HepG2 (cell line): ENCODE measurements around the gene SNRNP25.

ENCODE experiments used
- CHD2 ChIP-seq: IDR thresholded peaks from 2 replicates; pipeline ENCODE4 v1.6.1; 2011; ENCODE audit warnings: low read depth, low read length, improper control_type of control experiment
- EZH2 ChIP-seq: conservative IDR thresholded peaks from 2 replicates; pipeline ENCODE4 v1.6.1; 2012; ENCODE audit warnings: mild to moderate bottlenecking, low read depth, low read length, moderate library complexity
- NFRKB ChIP-seq: fragments of 450-650 bp; IDR thresholded peaks from 2 replicates; pipeline ENCODE4 v1.6.1; 2017
- POLR2A ChIP-seq, 2 experiments: IDR thresholded peaks; 2 replicates each; pipeline ENCODE4 v1.6.1; 2011; ENCODE audit warnings: low read depth in 2 of 2, low read length in 2 of 2, mild to moderate bottlenecking in 1 of 2, moderate library complexity in 1 of 2; ENCODE audit not compliant: insufficient read depth in 1 of 2
- ZNF235 ChIP-seq: sonication (generic); formaldehyde crosslinking; IDR thresholded peaks from 2 replicates; pipeline ENCODE4 v1.8.1; 2023; ENCODE audit warnings: mild to moderate bottlenecking, missing genetic modification reagents, borderline replicate concordance
- TF ChIP-seq, protein P1 (sequence below): sonication (generic); formaldehyde crosslinking; IDR thresholded peaks from 2 replicates; pipeline ENCODE4 v1.8.0; 2022; ENCODE audit warnings: missing genetic modification reagents, mild to moderate bottlenecking, borderline replicate concordance
- TF ChIP-seq, protein P2 (sequence below): sonication (generic); formaldehyde crosslinking; conservative IDR thresholded peaks from 2 replicates; pipeline ENCODE4 v1.8.1; 2023; ENCODE audit warnings: missing genetic modification reagents
- TF ChIP-seq, protein P3 (sequence below): IDR thresholded peaks from 2 replicates; pipeline ENCODE4 v1.6.1; 2016; ENCODE audit warnings: control low read depth

- TF ChIP-seq, protein P1, sequence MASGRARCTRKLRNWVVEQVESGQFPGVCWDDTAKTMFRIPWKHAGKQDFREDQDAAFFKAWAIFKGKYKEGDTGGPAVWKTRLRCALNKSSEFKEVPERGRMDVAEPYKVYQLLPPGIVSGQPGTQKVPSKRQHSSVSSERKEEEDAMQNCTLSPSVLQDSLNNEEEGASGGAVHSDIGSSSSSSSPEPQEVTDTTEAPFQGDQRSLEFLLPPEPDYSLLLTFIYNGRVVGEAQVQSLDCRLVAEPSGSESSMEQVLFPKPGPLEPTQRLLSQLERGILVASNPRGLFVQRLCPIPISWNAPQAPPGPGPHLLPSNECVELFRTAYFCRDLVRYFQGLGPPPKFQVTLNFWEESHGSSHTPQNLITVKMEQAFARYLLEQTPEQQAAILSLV, result no peak
- TF ChIP-seq NFRKB (no peak), EZH2 (no peak), ZNF235 (no peak), POLR2A (IDR thresholded peaks at IDR 0.05; ENCODE audit: insufficient read depth in 1 of 2, low read depth in 2 of 2, low read length in 2 of 2) (no peak; a peak in 1 of 4 replicates), CHD2 (no peak)
- TF ChIP-seq, protein P2, sequence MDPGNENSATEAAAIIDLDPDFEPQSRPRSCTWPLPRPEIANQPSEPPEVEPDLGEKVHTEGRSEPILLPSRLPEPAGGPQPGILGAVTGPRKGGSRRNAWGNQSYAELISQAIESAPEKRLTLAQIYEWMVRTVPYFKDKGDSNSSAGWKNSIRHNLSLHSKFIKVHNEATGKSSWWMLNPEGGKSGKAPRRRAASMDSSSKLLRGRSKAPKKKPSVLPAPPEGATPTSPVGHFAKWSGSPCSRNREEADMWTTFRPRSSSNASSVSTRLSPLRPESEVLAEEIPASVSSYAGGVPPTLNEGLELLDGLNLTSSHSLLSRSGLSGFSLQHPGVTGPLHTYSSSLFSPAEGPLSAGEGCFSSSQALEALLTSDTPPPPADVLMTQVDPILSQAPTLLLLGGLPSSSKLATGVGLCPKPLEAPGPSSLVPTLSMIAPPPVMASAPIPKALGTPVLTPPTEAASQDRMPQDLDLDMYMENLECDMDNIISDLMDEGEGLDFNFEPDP (CRISPR knock-in tag), result no peak
- TF ChIP-seq, protein P3, sequence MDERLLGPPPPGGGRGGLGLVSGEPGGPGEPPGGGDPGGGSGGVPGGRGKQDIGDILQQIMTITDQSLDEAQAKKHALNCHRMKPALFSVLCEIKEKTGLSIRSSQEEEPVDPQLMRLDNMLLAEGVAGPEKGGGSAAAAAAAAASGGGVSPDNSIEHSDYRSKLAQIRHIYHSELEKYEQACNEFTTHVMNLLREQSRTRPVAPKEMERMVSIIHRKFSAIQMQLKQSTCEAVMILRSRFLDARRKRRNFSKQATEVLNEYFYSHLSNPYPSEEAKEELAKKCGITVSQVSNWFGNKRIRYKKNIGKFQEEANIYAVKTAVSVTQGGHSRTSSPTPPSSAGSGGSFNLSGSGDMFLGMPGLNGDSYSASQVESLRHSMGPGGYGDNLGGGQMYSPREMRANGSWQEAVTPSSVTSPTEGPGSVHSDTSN (CRISPR knock-in tag), result no peak
Measured at GRCh38 chr16:86483-86952, 32.9 kb downstream of the SNRNP25 start.
